ENCODE data around the gene H3-3A.

The H3-3A gene

GRCh38 chr1:226046240-226046639, 16.3 kb upstream of the H3-3A start:
- Histone ChIP-seq H3K9me3 (ENCODE audit: severe bottlenecking) (no peaks in the 10 kb centered on the region), H3K4me3 (ENCODE audit: low read depth, low read length) (no peak overlapping the region), H3K27ac (no peak overlapping the region), H3K27me3 (ENCODE audit: insufficient read depth, low read depth, severe bottlenecking) (no peaks in the 10 kb centered on the region), H3K36me3 (no peaks in the 10 kb centered on the region)
- DNase-seq: no peak
- no peak for TF ChIP-seq CTCF (IDR thresholded peaks at IDR 0.05; ENCODE audit: low read depth, low read length)

- no peak for DNase-seq
- Histone ChIP-seq H3K27me3 (ENCODE audit: insufficient read depth, low read depth, severe bottlenecking) (no peaks in the 10 kb centered on the region), H3K36me3 (no peaks in the 10 kb centered on the region), H3K4me3 (ENCODE audit: low read depth, low read length) (no peak overlapping the region), H3K9me3 (ENCODE audit: severe bottlenecking) (no peaks in the 10 kb centered on the region), H3K27ac (no peak overlapping the region)
- TF ChIP-seq CTCF (IDR thresholded peaks at IDR 0.05; ENCODE audit: low read depth, low read length): no peak
These were observed 15.0 kb upstream of the H3-3A start for GRCh38 chr1:226047495-226047894.

- DNase-seq: no peak
- no peak for TF ChIP-seq CTCF (IDR thresholded peaks at IDR 0.05; ENCODE audit: low read depth, low read length)
- Histone ChIP-seq H3K36me3 (no peaks in the 10 kb centered on the region), H3K9me3 (ENCODE audit: severe bottlenecking) (no peaks in the 10 kb centered on the region), H3K27me3 (ENCODE audit: insufficient read depth, low read depth, severe bottlenecking) (no peaks in the 10 kb centered on the region), H3K4me3 (ENCODE audit: low read depth, low read length) (no peak overlapping the region), H3K27ac (no peak overlapping the region)
These were observed 13.6 kb upstream of the H3-3A start for GRCh38 chr1:226048886-226049285.

- no peak overlapping the region for H3K4me3 ChIP-seq (ENCODE audit: low read depth, low read length)
- H3K9me3 ChIP-seq (ENCODE audit: severe bottlenecking): no peaks in the 10 kb centered on the region
- H3K27me3 ChIP-seq (ENCODE audit: insufficient read depth, low read depth, severe bottlenecking): no peaks in the 10 kb centered on the region
- H3K27ac ChIP-seq: no peak overlapping the region
- no peak for DNase-seq
- TF ChIP-seq CTCF (IDR thresholded peaks at IDR 0.05; ENCODE audit: low read depth, low read length): no peak
- no peaks in the 10 kb centered on the region for H3K36me3 ChIP-seq
These were observed 12.4 kb upstream of the H3-3A start for GRCh38 chr1:226050133-226050532.

- TF ChIP-seq CTCF (IDR thresholded peaks at IDR 0.05; ENCODE audit: low read depth, low read length): no peak
- H3K27me3 ChIP-seq (ENCODE audit: insufficient read depth, low read depth, severe bottlenecking): no peaks in the 10 kb centered on the region
- H3K27ac ChIP-seq: no peak overlapping the region
- no peak for DNase-seq
- no peak overlapping the region for H3K4me3 ChIP-seq (ENCODE audit: low read depth, low read length)
- no peaks in the 10 kb centered on the region for H3K9me3 ChIP-seq (ENCODE audit: severe bottlenecking)
- H3K36me3 ChIP-seq: no peaks in the 10 kb centered on the region
These were observed 11.2 kb upstream of the H3-3A start for GRCh38 chr1:226051365-226051764.

- no peaks in the 10 kb centered on the region for H3K9me3 ChIP-seq (ENCODE audit: severe bottlenecking)
- no peak for TF ChIP-seq CTCF (IDR thresholded peaks at IDR 0.05; ENCODE audit: low read depth, low read length)
- no peaks in the 10 kb centered on the region for H3K36me3 ChIP-seq
- H3K27me3 ChIP-seq (ENCODE audit: insufficient read depth, low read depth, severe bottlenecking): no peaks in the 10 kb centered on the region
- no peak for DNase-seq
- no peak overlapping the region for H3K27ac ChIP-seq
- H3K4me3 ChIP-seq (ENCODE audit: low read depth, low read length): no peak overlapping the region
These were observed 10.5 kb upstream of the H3-3A start for GRCh38 chr1:226052061-226052460.

All from WERI-Rb-1 (cell line).